Hindlimb muscle (tissue), 1 donor: ENCODE measurements around the gene NHLRC3. TPM values are rescaled to one million over a fixed set of nuclear protein-coding genes. Genes with fewer than 3 reads are reported as not detected.
"Not testable (repeated sequence)": the region's sequence is repeated elsewhere in the genome, so short reads cannot be mapped to it uniquely, and the experiment has no call there.

Experiments used
- DNase-seq: peaks from one replicate; pipeline ENCODE4 v3.0.0-alpha.2; 2013
- polyA plus RNA-seq: library from polyadenylated mRNA; unstranded; fragments of 120-200 nt; gene quantifications from one replicate; pipeline ENCODE4 v1.2.1, GENCODE V29; 2013; ENCODE audit not compliant: insufficient read length

NHLRC3 gene
- polyA plus RNA-seq: 37.0 TPM

- DNase-seq: peak; percentile 95
These were observed at the start of gene NHLRC3, which contains the start of gene PROSER1 for GRCh38 chr13:39037880-39038568. Gene NHLRC3 (plus strand): TSS chr13:39038456. CDS start chr13:39038640, 184 bp downstream. Gene PROSER1 (minus strand): TSS chr13:39038089. CDS start chr13:39037242, 847 bp downstream.

- no peak for DNase-seq
These were observed 47.6 kb upstream of the NHLRC3 start, which contains the start of gene STOML3 for GRCh38 chr13:38990693-38991092. Gene STOML3 (minus strand): TSS chr13:38990831. CDS start chr13:38990721, 110 bp downstream.

GRCh38 chr13:38993381-38993780, 44.9 kb upstream of the NHLRC3 start:
- no peak for DNase-seq

- no peak for DNase-seq
These were observed 39.5 kb upstream of the NHLRC3 start for GRCh38 chr13:38998739-38999138.

- not testable (repeated sequence) for DNase-seq
These were observed 31.7 kb upstream of the NHLRC3 start for GRCh38 chr13:39006371-39007111.

- no peak for DNase-seq
These were observed 25.6 kb upstream of the NHLRC3 start for GRCh38 chr13:39012608-39013007.

GRCh38 chr13:39013462-39013861, 24.8 kb upstream of the NHLRC3 start:
- no peak for DNase-seq

GRCh38 chr13:39016087-39016486, 22.2 kb upstream of the NHLRC3 start:
- no peak for DNase-seq

- DNase-seq: peak; percentile 15
These were observed 21.5 kb upstream of the NHLRC3 start for GRCh38 chr13:39016787-39017186.

GRCh38 chr13:39020853-39021462, 17.3 kb upstream of the NHLRC3 start:
- no peak for DNase-seq

GRCh38 chr13:39023316-39023715, 14.9 kb upstream of the NHLRC3 start:
- no peak for DNase-seq

GRCh38 chr13:39023761-39024160, 14.5 kb upstream of the NHLRC3 start:
- DNase-seq: no peak

- no peak for DNase-seq
These were observed 12.8 kb upstream of the NHLRC3 start for GRCh38 chr13:39025433-39025839.

GRCh38 chr13:39032150-39032549, 6.1 kb upstream of the NHLRC3 start:
- no peak for DNase-seq

- DNase-seq: no peak
These were observed 4.2 kb upstream of the NHLRC3 start for GRCh38 chr13:39034085-39034484.

- DNase-seq: no peak
These were observed 3.1 kb upstream of the NHLRC3 start for GRCh38 chr13:39035204-39035603.

GRCh38 chr13:39035799-39036198, 2.5 kb upstream of the NHLRC3 start:
- DNase-seq: no peak

GRCh38 chr13:39036212-39036611, 2.0 kb upstream of the NHLRC3 start:
- no peak for DNase-seq

GRCh38 chr13:39037410-39037879, 811 bp upstream of the NHLRC3 start:
- DNase-seq: no peak

- DNase-seq: no peak
These were observed 344 bp downstream of the NHLRC3 start for GRCh38 chr13:39038569-39039030.

- no peak for DNase-seq
These were observed 785 bp downstream of the NHLRC3 start for GRCh38 chr13:39039041-39039440.

- no peak for DNase-seq
These were observed 1.9 kb downstream of the NHLRC3 start for GRCh38 chr13:39040206-39040605.

- DNase-seq: no peak
These were observed 6.3 kb downstream of the NHLRC3 start for GRCh38 chr13:39044536-39044935.
